ENCODE measurements around the gene BPI.

GRCh38 chr20:38339997-38340396 is 36.0 kb downstream of the BPI start:
- TF ChIP-seq CTCF (optimal IDR thresholded peaks at IDR 0.05 in 1 of 3, IDR thresholded peaks at IDR 0.05 in 1 of 3, conservative IDR thresholded peaks at IDR 0.05 in 1 of 3; ENCODE audit: extremely low read depth in 1 of 3, insufficient read depth in 2 of 3, low read length in 3 of 3) (no peak), EZH2 (IDR thresholded peaks at IDR 0.05; ENCODE audit: low read length) (no peak)

All from keratinocyte (primary cell).